Measurements from ENCODE around the gene CMSS1. TPM values are rescaled to one million over a fixed set of nuclear protein-coding genes. Genes with fewer than 3 reads are reported as not detected.
"Not testable (repeated sequence)": the region's sequence is repeated elsewhere in the genome, so short reads cannot be mapped to it uniquely, and the experiment has no call there.

CMSS1 gene
- total RNA-seq, 2 experiments from 2014 or later = 42.1 to 42.6 TPM

GRCh38 chr3:100047455-100048141 is 229.9 kb downstream of the CMSS1 start:
- H3K4me1 Mint-ChIP-seq (ENCODE audit: low read depth) = peaks cover 12% of the 10 kb centered on the region
- DNase-seq (no peak), ATAC-seq (peak; percentile 64)
- peak overlapping the region; percentile 2 for H3K27ac Mint-ChIP-seq
- no peaks in the 10 kb centered on the region for H3K27me3 Mint-ChIP-seq (ENCODE audit: low read depth)
- H3K36me3 Mint-ChIP-seq (ENCODE audit: low read depth) = peaks cover 3% of the 10 kb centered on the region
- POLR2A ChIA-PET = interaction anchor here (0.6 to 0.8 kb wide), 2 partner anchors 153 to 214 kb away, joined by 3 to 5 read pairs; no protein-coding TSS in a partner anchor
- peak overlapping the region; percentile 12 for H3K4me3 Mint-ChIP-seq
- no peaks in the 10 kb centered on the region for H3K9me3 Mint-ChIP-seq (ENCODE audit: insufficient read depth)
- CTCF ChIA-PET = interaction anchor here (0.8 to 1.5 kb wide), 8 partner anchors 10 to 216 kb away, joined by 3 to 5 read pairs (median 4); no protein-coding TSS in a partner anchor

DNA sequence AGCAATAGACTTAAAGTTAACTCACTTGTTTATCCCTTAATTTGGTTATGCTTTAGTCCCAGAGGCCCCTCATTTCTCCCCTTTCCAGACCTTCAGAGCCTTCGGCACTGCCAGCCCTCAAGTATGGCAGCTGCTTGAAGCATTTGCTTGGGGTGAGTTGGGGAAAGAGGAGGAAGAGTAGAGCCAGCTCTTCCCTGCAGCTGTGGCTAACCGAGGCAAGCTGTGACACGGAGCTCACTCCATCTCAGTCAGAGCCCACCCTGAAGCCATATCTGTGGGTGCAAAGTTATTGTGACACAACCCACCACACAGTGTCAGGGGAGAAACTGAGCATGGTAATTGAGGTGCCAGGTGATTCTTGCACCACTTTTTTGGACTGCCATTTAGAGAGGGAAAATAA is 230.6 kb downstream of the CMSS1 start:
- H3K36me3 Mint-ChIP-seq (ENCODE audit: low read depth) = peaks cover 3% of the 10 kb centered on the region
- ChIA-PET CTCF (interaction anchor here (0.9 to 1.5 kb wide), 5 partner anchors 10 to 204 kb away, joined by 3 to 5 read pairs (median 4); no protein-coding TSS in a partner anchor), POLR2A (interaction anchor here (0.6 kb wide), 1 partner anchor 214 kb away, joined by 5 read pairs; no protein-coding TSS in a partner anchor)
- H3K4me1 Mint-ChIP-seq (ENCODE audit: low read depth) = peaks cover 12% of the 10 kb centered on the region
- H3K27ac Mint-ChIP-seq = no peak overlapping the region
- no peaks in the 10 kb centered on the region for H3K27me3 Mint-ChIP-seq (ENCODE audit: low read depth)
- ATAC-seq (no peak), DNase-seq (no peak)
- H3K9me3 Mint-ChIP-seq (ENCODE audit: insufficient read depth) = no peaks in the 10 kb centered on the region
- H3K4me3 Mint-ChIP-seq = no peak overlapping the region

- peaks cover 12% of the 10 kb centered on the region for H3K4me1 Mint-ChIP-seq (ENCODE audit: low read depth)
- POLR2A ChIA-PET; H3K4me3 Mint-ChIP-seq; H3K27ac Mint-ChIP-seq; H3K9me3 Mint-ChIP-seq (ENCODE audit: insufficient read depth); CTCF ChIA-PET; H3K36me3 Mint-ChIP-seq (ENCODE audit: low read depth); H3K27me3 Mint-ChIP-seq (ENCODE audit: low read depth); DNase-seq; ATAC-seq: not testable (repeated sequence)
Observed at GRCh38 chr3:100051513-100051912, 233.9 kb downstream of the CMSS1 start.

DNA sequence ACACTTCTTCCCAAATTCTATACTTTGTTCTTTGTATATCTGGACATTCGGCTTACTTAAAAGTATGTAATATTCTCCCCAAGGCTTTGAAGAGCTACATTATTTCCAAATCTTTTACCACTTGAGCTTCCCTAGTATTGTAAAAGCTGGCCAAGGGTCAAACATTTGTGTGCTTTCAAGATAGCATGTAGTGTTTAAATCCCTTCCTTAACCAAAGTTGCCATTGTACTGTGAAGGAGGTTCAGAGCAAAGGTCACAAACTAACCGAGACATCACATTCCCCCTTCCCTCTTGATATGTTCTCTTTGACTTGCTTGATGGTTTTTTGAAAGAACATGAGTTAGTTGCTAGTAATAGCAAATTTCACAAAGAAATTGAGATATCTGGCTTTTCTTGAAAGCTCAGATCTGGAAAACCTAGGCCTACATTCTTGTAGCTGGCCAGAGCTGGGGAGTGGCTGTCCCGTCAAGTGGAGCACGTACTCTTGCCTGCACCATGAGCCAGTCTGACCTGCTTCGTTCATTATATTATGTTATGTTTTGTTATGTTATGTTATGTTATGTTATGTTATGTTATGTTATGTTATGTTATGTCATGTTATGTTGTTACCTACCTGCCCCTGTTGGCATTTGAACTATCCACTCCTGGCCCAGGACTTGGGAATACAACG is 236.4 kb downstream of the CMSS1 start:
- ATAC-seq (no peak), DNase-seq (no peak)
- H3K27me3 Mint-ChIP-seq (ENCODE audit: low read depth) = no peaks in the 10 kb centered on the region
- H3K9me3 Mint-ChIP-seq (ENCODE audit: insufficient read depth) = no peaks in the 10 kb centered on the region
- H3K36me3 Mint-ChIP-seq (ENCODE audit: low read depth) = peaks cover 3% of the 10 kb centered on the region
- H3K4me3 Mint-ChIP-seq = no peak overlapping the region
- ChIA-PET CTCF (no interaction called here), POLR2A (no interaction called here)
- no peaks in the 10 kb centered on the region for H3K4me1 Mint-ChIP-seq (ENCODE audit: low read depth)
- H3K27ac Mint-ChIP-seq = no peak overlapping the region

DNA sequence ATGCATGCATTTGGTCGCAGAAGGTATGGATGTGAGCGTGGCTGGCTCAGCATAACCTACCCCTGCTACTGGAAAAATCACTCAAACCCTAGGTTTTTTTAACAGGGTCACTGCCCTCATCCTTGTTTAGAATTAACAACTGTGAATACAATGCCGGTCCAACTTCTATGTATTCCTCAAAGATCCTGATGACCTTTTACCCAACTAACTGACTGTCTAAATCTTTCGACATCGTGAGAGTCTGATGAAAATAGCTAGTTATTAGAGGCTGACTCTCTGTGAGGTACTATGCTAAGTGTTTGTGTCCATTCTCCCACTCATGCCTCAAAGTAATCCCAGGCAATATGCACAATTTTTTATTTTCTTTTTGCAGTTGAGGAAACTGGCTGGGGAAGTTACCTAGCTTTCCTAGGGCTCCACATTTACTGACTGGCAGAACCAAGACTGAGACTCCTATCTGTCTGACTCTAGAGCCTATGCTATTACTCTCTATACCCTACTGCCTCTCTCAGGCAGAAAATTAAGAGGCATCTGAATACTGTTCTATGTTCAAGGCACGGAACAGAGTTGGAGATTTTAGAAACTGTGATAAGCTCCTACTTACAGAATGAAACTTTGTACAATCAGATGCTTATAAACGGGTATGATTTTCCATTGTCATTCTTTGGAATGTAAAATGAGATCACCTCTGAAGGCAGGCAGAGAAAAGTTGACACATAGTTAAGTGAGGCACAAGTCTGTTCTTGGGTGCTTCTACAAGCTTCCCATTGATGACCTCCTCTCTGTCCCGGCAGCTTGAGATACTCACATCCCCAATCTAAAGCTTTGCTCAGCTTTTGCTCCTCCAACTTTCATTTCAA is 240.3 kb downstream of the CMSS1 start:
- H3K9me3 Mint-ChIP-seq (ENCODE audit: insufficient read depth) = no peaks in the 10 kb centered on the region
- no peaks in the 10 kb centered on the region for H3K27me3 Mint-ChIP-seq (ENCODE audit: low read depth)
- H3K27ac Mint-ChIP-seq = no peak overlapping the region
- peaks cover 3% of the 10 kb centered on the region for H3K36me3 Mint-ChIP-seq (ENCODE audit: low read depth)
- ChIA-PET POLR2A (interaction anchor here (0.9 kb wide), 1 partner anchor 151 kb away, joined by 4 read pairs; no protein-coding TSS in a partner anchor), CTCF (interaction anchor here (1.1 to 2.5 kb wide), 10 partner anchors 10 to 214 kb away, joined by 3 to 13 read pairs (median 6); no protein-coding TSS in a partner anchor)
- ATAC-seq = no peak
- peaks cover 22% of the 10 kb centered on the region for H3K4me1 Mint-ChIP-seq (ENCODE audit: low read depth)
- no peak overlapping the region for H3K4me3 Mint-ChIP-seq
- DNase-seq = no peak

DNA sequence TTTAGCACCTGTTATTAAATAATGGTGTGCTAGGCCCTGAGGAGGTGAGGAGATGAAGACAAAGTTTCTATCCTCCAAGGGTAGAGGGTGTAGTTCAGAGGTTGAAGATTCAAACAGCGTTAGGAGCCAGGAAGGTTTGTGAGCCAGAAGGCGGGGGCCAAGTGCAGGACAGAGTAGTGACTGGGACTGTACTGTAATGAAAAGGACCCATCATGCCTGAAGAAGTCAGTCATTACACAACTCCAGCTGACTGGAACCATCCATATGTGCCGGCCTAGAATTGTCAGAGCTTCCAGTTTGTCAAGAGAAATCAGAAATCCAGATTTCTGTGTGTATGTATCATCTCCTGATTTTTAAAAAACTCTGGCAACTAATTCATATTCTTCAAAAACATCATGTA is 241.8 kb downstream of the CMSS1 start:
- H3K36me3 Mint-ChIP-seq (ENCODE audit: low read depth) = peaks cover 3% of the 10 kb centered on the region
- H3K4me3 Mint-ChIP-seq = no peak overlapping the region
- CTCF ChIA-PET = interaction anchor here (0.8 to 1.7 kb wide), 5 partner anchors 9 to 228 kb away, joined by 3 to 7 read pairs (median 4); no protein-coding TSS in a partner anchor
- POLR2A ChIA-PET = interaction anchor here (0.6 kb wide), 1 partner anchor 76 kb away, joined by 3 read pairs; no protein-coding TSS in a partner anchor
- ATAC-seq (no peak), DNase-seq (no peak)
- no peak overlapping the region for H3K27ac Mint-ChIP-seq
- H3K27me3 Mint-ChIP-seq (ENCODE audit: low read depth) = no peaks in the 10 kb centered on the region
- H3K4me1 Mint-ChIP-seq (ENCODE audit: low read depth) = peaks cover 28% of the 10 kb centered on the region
- H3K9me3 Mint-ChIP-seq (ENCODE audit: insufficient read depth) = no peaks in the 10 kb centered on the region

GRCh38 chr3:100060685-100061484 is 243.2 kb downstream of the CMSS1 start:
- H3K27ac Mint-ChIP-seq = peak overlapping the region; percentile 76
- DNase-seq = peak; percentile 70
- H3K36me3 Mint-ChIP-seq (ENCODE audit: low read depth) = peaks cover 3% of the 10 kb centered on the region
- no peaks in the 10 kb centered on the region for H3K27me3 Mint-ChIP-seq (ENCODE audit: low read depth)
- peak; percentile 75 for ATAC-seq
- no peaks in the 10 kb centered on the region for H3K9me3 Mint-ChIP-seq (ENCODE audit: insufficient read depth)
- no peak overlapping the region for H3K4me3 Mint-ChIP-seq
- peaks cover 28% of the 10 kb centered on the region for H3K4me1 Mint-ChIP-seq (ENCODE audit: low read depth)
- ChIA-PET POLR2A (no interaction called here), CTCF (interaction anchor here (1.1 kb wide), 2 partner anchors 218 to 229 kb away, joined by 3 to 5 read pairs; no protein-coding TSS in a partner anchor)

DNA sequence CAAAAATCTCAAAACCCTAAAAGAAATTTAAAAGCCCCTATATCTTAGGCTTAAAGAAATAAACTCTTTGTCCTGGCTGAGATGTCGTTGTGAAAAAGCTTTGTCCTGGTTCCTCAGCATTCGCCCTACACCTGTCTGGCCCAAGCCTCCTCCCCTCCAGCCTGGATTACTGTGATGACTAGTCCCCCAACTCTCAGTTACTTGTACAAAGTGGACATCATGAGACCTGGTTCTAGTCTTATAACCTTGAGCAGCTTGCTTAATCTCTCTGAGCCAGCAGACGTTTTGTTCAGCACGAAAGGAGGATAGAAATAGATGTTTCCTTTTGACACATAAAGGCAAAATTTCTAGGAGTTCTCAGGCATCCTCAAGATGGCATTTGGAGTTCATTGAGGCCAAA is 245.0 kb downstream of the CMSS1 start:
- DNase-seq (no peak), ATAC-seq (no peak)
- Mint-ChIP-seq H3K9me3 (ENCODE audit: insufficient read depth) (no peaks in the 10 kb centered on the region), H3K27ac (no peak overlapping the region), H3K27me3 (ENCODE audit: low read depth) (no peaks in the 10 kb centered on the region), H3K4me3 (no peak overlapping the region), H3K36me3 (ENCODE audit: low read depth) (peaks cover 3% of the 10 kb centered on the region), H3K4me1 (ENCODE audit: low read depth) (peaks cover 28% of the 10 kb centered on the region)
- CTCF ChIA-PET = interaction anchor here (1.0 to 1.5 kb wide), 2 partner anchors 10 to 191 kb away, joined by 5 read pairs; no protein-coding TSS in a partner anchor
- POLR2A ChIA-PET = no interaction called here

- H3K27me3 Mint-ChIP-seq (ENCODE audit: low read depth) = no peaks in the 10 kb centered on the region
- no peaks in the 10 kb centered on the region for H3K9me3 Mint-ChIP-seq (ENCODE audit: insufficient read depth)
- H3K36me3 Mint-ChIP-seq (ENCODE audit: low read depth) = peaks cover 6% of the 10 kb centered on the region
- peaks cover 32% of the 10 kb centered on the region for H3K4me1 Mint-ChIP-seq (ENCODE audit: low read depth)
- ChIA-PET CTCF (interaction anchor here (1.0 to 2.7 kb wide), 7 partner anchors 11 to 232 kb away, joined by 3 to 10 read pairs (median 5); no protein-coding TSS in a partner anchor), POLR2A (no interaction called here)
- ATAC-seq = no peak
- H3K4me3 Mint-ChIP-seq = no peak overlapping the region
- DNase-seq = no peak
- H3K27ac Mint-ChIP-seq = peak overlapping the region; percentile 7
Observed at GRCh38 chr3:100063929-100064461, 246.3 kb downstream of the CMSS1 start.

- CTCF ChIA-PET = interaction anchor here (0.8 to 10.1 kb wide), 7 partner anchors 9 to 236 kb away, joined by 3 to 181 read pairs (median 12); no protein-coding TSS in a partner anchor
- Mint-ChIP-seq H3K9me3 (ENCODE audit: insufficient read depth) (peaks cover 12% of the 10 kb centered on the region), H3K27ac (no peak overlapping the region), H3K27me3 (ENCODE audit: low read depth) (no peaks in the 10 kb centered on the region), H3K36me3 (ENCODE audit: low read depth) (peaks cover 31% of the 10 kb centered on the region), H3K4me1 (ENCODE audit: low read depth) (peaks cover 44% of the 10 kb centered on the region), H3K4me3 (no peak overlapping the region)
- POLR2A ChIA-PET = interaction anchor here (1.3 to 1.7 kb wide), 2 partner anchors 23 to 187 kb away, joined by 5 to 7 read pairs; no protein-coding TSS in a partner anchor
- ATAC-seq (no peak), DNase-seq (no peak)
Observed at GRCh38 chr3:100067589-100067988, 249.9 kb downstream of the CMSS1 start.
